IPS-15b (cell line): ENCODE results near the gene EMD.

ENCODE experiments used
- H3K27me3 ChIP-seq: one replicate; pipeline ENCODE4 v1.6.1; 2013; ENCODE audit warnings: low read length; ENCODE audit not compliant: control insufficient read depth, insufficient read depth
- H3K36me3 ChIP-seq: one replicate; pipeline ENCODE4 v1.6.1; 2013; ENCODE audit warnings: low read length; ENCODE audit not compliant: control insufficient read depth, insufficient read depth
- H3K4me1 ChIP-seq: one replicate; pipeline ENCODE4 v1.6.1; 2013; ENCODE audit warnings: mild to moderate bottlenecking, low read length; ENCODE audit not compliant: control insufficient read depth, insufficient read depth
- H3K4me3 ChIP-seq: one replicate; pipeline ENCODE4 v1.5.1; 2013; ENCODE audit warnings: low read depth, low read length
- H3K9ac ChIP-seq: one replicate; pipeline ENCODE4 v1.6.1; 2013; ENCODE audit warnings: low read depth, mild to moderate bottlenecking, low read length
- H3K9me3 ChIP-seq: one replicate; pipeline ENCODE4 v1.6.1; 2013; ENCODE audit warnings: mild to moderate bottlenecking, low read length; ENCODE audit not compliant: control insufficient read depth, insufficient read depth

EMD gene

DNA sequence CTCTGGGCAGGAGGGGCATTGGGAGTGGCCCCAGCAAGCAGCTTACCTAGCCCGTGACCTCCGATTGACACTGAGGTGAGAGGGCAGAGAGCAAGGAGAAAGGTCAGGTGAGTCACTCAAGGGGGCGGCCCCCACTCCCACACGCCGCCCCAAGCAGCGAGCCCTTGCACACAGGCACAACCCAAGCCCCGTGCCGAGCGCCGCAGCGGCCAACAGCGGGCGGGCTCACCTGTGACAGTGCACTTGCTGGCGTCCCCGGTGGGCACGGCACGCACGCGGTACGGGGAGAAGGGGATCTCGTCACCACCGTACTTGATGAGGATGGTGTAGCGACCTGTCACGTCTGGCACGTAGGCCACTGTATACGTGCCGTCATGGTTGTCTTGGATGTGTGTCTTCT is 21.9 kb upstream of the EMD start:
- H3K9ac ChIP-seq = no peak overlapping the region

DNA sequence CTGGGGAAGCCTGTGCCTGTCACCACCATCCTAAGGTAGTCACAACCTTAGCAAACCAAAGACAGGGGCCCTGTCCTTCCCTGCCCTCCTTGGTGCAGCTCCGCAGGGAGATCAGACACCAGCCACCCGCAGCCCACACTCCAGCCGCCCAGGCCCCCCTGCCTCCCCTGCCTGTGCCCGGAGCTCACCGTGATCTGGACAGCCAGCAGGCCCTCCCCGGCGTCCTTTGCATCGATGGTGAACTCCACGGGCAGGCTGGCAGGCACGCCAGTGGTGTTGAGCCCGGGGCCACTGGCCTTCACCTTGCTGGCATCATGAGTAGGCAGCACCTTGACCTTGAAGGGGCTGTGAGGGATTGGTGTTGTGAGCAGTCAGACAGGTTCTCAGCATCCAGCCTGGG is 21.1 kb upstream of the EMD start:
- Histone ChIP-seq H3K4me1 (no peaks in the 10 kb centered on the region), H3K4me3 (no peak overlapping the region), H3K9me3 (peaks cover 8% of the 10 kb centered on the region), H3K27me3 (no peaks in the 10 kb centered on the region), H3K36me3 (peaks cover 97% of the 10 kb centered on the region), H3K9ac (no peak overlapping the region)

More for the DNA sequence above, 21.9 kb upstream of the EMD start:
- peaks cover 8% of the 10 kb centered on the region for H3K9me3 ChIP-seq
- H3K27me3 ChIP-seq = no peaks in the 10 kb centered on the region
- no peaks in the 10 kb centered on the region for H3K4me1 ChIP-seq
- H3K36me3 ChIP-seq = peaks cover 97% of the 10 kb centered on the region
- H3K4me3 ChIP-seq = no peak overlapping the region

DNA sequence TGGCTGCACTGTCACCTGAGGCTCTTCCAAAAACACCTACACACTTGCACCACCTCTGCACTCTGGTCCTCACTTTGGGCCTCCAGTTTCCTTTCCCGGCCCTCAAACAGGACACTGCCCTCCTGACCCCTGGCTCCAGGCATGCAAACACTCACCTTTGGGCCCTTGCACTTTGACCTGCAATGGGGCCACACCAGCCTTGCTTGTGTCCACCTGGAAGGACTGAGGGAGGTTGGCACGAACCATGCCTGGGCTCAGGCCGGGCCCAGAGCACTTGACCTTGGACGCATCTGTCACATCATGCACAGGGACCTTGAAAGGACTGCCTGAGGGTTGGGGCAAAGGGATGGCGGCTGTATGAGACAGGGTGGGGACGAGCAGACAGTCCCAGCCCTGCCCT is 20.3 kb upstream of the EMD start:
- peaks cover 92% of the 10 kb centered on the region for H3K36me3 ChIP-seq
- peaks cover 8% of the 10 kb centered on the region for H3K9me3 ChIP-seq
- H3K9ac ChIP-seq = no peak overlapping the region
- H3K4me1 ChIP-seq = no peaks in the 10 kb centered on the region
- no peak overlapping the region for H3K4me3 ChIP-seq
- no peaks in the 10 kb centered on the region for H3K27me3 ChIP-seq

DNA sequence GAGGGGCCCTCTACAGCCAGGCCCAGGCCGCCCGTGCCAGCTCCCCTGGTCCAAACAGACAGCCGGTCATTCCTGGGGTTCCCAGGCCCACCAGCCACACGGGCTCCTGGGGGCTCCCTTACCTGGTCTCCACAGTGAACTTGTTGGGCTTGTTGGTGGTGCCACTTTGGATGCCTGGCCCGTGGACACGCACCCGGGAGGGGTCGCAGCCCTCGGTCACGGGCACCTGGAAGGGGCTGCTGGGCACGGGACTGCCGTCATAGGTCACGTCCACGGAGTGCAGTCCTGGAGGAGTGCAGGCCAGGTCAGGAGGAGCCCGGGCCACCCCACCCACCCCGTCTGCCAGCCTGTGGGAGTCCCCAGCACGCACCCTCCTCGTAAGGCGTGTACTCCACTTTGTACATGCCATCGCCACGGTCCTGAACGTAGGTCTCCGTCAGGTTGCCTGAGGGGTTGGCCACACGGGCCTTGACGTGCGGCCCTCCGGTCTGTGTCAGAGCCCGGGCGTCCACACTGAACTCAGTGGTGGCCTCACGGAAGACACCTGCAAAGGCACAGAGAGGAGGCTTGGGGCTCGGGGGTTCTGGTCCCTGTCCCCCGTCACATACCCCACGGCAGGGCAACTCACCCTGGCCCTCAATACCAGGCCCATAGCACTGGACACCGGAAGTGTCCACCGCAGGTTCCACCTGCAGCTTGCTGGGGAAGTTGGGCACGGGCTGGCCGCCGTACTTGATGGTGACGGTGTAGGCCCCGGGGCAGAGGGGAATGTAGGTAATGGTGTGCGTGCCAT is 19.5 kb upstream of the EMD start:
- Histone ChIP-seq H3K9me3 (peaks cover 4% of the 10 kb centered on the region), H3K9ac (no peak overlapping the region)

DNA sequence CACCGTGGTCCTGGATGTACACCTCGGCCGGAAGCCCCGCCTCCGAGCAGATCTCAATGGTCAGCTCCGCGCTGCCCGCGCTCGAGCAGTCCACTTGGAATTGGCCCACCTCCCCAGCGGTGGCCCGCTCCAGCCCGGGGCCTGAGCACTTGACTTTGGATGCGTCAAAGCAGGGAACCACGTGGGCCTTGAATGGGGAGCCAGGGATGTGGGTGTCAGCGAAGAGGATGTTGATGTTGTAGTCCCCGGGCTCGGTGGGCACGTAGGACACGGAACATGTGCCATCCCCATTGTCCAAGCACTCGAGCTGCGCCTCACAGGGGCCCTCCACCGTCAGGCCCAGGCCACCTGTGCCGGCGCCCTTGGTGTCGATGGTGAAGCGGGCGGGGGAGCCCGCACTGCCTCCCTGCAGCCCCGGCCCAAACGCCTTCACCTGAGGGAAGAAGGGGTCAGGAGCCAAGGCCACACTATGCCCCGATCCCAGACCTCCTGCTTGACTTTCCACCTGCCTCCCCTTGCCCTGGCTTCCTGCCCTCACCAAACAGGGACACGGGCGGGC is 18.9 kb upstream of the EMD start:
- H3K9ac ChIP-seq = no peak overlapping the region
- no peak overlapping the region for H3K4me3 ChIP-seq
- no peaks in the 10 kb centered on the region for H3K4me1 ChIP-seq
- H3K36me3 ChIP-seq = peaks cover 92% of the 10 kb centered on the region
- H3K27me3 ChIP-seq = no peaks in the 10 kb centered on the region
- H3K9me3 ChIP-seq = peaks cover 4% of the 10 kb centered on the region

More for the DNA sequence above, 19.5 kb upstream of the EMD start:
- Histone ChIP-seq H3K4me1 (no peaks in the 10 kb centered on the region), H3K36me3 (peaks cover 92% of the 10 kb centered on the region), H3K27me3 (no peaks in the 10 kb centered on the region), H3K4me3 (no peak overlapping the region)

DNA sequence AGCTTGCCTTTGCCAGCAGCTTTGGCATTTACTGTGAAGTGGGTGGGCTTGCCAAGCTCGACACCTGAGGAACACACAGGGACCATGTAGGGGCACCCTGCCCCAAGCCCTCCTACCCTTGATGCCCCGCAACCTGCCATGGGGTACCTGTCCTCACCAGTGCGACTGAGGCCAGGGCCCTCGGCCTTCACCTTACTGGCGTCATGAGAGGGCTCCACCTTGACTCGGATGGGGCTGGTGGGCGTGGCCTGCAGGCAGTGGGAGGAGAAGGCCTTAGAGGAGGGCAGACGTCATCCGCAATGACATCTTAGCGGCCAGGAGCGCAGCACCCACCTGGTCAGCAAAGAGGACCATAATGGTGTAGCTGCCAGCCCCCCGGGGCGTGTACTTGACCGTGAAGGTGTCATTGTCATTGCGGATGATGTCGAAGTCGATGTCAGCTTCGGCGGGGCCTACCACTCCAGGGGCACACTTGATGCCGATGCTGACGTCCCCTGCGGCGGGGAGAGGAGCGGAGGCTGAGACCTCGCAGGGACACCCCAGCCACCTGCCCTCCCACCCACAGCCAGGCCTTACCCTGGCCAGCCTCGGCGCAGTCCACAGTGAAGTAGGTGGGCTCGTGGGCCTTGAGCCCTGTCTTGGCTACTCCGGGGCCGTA is 16.9 kb upstream of the EMD start:
- no peak overlapping the region for H3K4me3 ChIP-seq
- no peak overlapping the region for H3K9ac ChIP-seq
- H3K9me3 ChIP-seq = peaks cover 4% of the 10 kb centered on the region
- no peaks in the 10 kb centered on the region for H3K4me1 ChIP-seq
- H3K36me3 ChIP-seq = peaks cover 92% of the 10 kb centered on the region
- H3K27me3 ChIP-seq = no peaks in the 10 kb centered on the region

DNA sequence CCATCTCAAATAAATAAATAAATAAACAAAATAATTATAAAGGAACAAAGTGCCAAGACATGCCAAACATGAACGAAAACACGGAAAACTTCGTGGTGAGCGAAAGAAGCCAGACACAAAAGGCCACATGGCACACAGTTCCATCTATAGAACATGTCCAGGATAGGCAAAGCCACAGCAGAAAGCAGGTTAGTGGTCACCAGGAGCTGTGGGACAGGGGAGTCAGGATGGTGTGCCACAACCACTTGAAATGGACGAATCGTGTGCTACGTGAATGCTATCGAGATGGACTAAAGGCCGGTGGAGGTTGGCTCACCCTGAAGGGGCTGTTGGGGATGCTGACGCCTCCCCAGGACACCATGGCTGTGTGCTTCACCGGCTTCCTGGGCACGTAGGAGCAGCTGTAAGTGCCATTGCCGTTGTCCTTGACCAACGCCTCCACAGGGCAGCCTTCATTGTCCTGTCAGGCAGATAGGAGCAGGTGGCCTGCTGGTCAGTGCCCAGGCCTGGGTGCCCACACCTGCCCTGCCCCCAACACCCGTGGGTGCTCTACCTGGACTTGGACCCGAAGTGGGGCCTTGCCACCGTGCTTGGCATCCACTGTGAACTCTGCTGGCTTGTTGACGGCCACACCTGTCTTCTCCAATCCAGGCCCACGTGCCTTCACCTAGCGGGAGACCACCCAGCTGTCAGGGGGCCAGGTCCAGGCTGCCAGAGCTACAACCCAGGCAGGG is 15.2 kb upstream of the EMD start:
- Histone ChIP-seq H3K4me3 (no peak overlapping the region), H3K27me3 (no peaks in the 10 kb centered on the region), H3K9ac (no peak overlapping the region), H3K4me1 (no peaks in the 10 kb centered on the region), H3K9me3 (peaks cover 4% of the 10 kb centered on the region), H3K36me3 (peaks cover 89% of the 10 kb centered on the region)

DNA sequence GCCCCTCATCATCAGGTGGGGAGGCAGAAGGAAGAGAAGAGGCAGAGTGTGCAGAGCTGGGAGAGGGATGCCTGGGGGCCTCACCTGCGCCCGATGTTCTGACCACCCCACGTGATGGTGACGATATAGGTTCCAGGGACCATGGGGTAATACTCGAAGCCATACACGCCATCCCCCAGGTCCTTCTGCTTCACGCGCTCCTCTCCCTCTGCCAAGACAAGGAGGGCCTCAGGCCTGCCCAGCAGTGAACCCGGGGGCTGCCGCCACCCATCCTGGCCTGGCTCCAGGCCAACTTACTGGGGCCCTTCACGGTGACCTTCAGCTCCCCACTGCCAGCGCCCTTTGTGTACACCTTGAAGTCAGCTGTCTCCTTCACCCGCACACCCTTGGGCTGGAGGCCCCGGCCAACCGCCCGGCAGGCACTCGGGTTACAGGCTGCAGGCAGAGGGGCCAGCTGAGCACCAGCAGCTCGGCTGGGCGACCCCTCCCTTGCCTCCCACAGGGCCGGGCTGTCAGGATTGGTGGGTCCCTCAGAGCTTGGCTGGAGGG is 14.0 kb upstream of the EMD start:
- H3K36me3 ChIP-seq = peaks cover 81% of the 10 kb centered on the region
- H3K9ac ChIP-seq = no peak overlapping the region
- H3K9me3 ChIP-seq = peaks cover 4% of the 10 kb centered on the region
- no peaks in the 10 kb centered on the region for H3K27me3 ChIP-seq
- no peak overlapping the region for H3K4me3 ChIP-seq
- H3K4me1 ChIP-seq = no peaks in the 10 kb centered on the region

DNA sequence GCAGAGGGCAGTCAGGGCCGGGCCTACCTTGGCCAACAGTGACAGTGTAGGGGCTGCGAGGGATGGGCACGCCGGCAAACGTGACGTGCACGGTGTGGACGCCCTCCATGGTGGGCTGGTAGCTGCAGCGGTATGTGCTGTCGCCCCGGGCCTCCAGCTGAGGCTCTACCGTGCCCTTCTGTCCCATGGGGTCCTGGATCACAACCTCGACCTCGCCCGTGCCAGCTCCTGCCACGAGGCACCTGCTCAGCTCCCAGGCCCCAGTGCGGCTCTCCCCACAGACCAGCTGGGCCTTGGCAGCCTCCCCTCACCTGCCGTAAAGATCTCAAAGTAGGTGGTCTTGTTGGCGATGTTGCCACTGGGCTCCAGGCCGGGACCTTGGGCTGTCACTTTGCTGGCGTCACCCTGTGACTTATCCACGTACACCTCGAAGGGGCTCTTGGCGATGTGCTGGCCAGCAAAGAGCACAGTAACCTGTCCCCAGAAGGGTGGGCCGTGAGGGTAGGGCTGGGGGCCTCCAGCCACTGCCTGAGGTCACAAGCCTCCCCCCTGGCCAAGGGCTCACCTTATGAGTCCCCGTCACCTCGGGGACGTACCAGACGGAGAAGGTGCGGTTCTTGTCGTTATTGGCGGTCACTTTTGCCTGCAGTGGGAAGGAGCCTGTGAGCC is 13.0 kb upstream of the EMD start:
- Histone ChIP-seq H3K27me3 (no peaks in the 10 kb centered on the region), H3K9me3 (peaks cover 4% of the 10 kb centered on the region), H3K4me3 (no peak overlapping the region), H3K36me3 (peaks cover 74% of the 10 kb centered on the region), H3K9ac (no peak overlapping the region), H3K4me1 (no peaks in the 10 kb centered on the region)

DNA sequence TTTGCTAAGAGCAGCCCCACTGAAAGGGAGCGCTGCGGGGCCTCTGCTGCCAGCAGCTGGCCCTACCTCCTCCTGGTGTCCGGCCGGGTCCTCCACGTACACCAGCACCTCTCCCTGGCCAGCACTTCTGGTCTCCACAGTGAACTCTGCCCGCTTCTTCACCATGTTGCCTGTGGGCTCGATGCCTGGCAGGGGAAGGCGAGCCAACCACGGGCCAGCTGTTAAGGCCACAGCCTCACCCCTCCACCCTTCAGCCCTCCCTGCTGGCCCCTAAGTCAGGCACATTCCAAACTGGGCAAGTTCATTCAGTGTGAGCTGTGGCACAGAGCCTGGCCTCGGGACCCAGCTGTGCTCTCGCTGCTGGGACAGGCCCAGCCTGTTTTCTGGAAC is 12.4 kb upstream of the EMD start:
- H3K36me3 ChIP-seq = peaks cover 69% of the 10 kb centered on the region
- no peaks in the 10 kb centered on the region for H3K4me1 ChIP-seq
- no peaks in the 10 kb centered on the region for H3K27me3 ChIP-seq
- H3K9ac ChIP-seq = no peak overlapping the region
- peaks cover under 1% of the 10 kb centered on the region for H3K9me3 ChIP-seq
- no peak overlapping the region for H3K4me3 ChIP-seq
